22Rv1 (cell line): Measurements from ENCODE around the gene HSPA1A.

Experiments used
- H3K27ac ChIP-seq: fragments of 450-650 bp; 2 replicates; pipeline ENCODE4 v1.5.1; 2017
- CTCF ChIP-seq: fragments of 450-650 bp; IDR thresholded peaks from 2 replicates; pipeline ENCODE4 v1.5.1; 2017; ENCODE audit warnings: mild to moderate bottlenecking
- ZFX ChIP-seq: fragments of 450-650 bp; IDR thresholded peaks from 2 replicates; pipeline ENCODE4 v1.6.1; 2017; ENCODE audit warnings: antibody characterized with exemption, borderline replicate concordance

Gene HSPA1A

GRCh38 chr6:31830886-31831335 lies 15.6 kb downstream of the HSPA1A start:
- peak overlapping the region; percentile 18 for H3K27ac ChIP-seq
- TF ChIP-seq CTCF = no peak
- TF ChIP-seq ZFX = no peak

GRCh38 chr6:31831350-31832215 lies 16.2 kb downstream of the HSPA1A start:
- peak overlapping the region; percentile 18 for H3K27ac ChIP-seq
- TF ChIP-seq CTCF (no peak), ZFX (no peak)

GRCh38 chr6:31834367-31835250 lies 19.3 kb downstream of the HSPA1A start:
- TF ChIP-seq ZFX = no peak
- TF ChIP-seq CTCF = no peak
- peak overlapping the region; percentile 95 for H3K27ac ChIP-seq

GRCh38 chr6:31836047-31836473 lies 20.7 kb downstream of the HSPA1A start:
- no peak for TF ChIP-seq ZFX
- TF ChIP-seq CTCF = no peak
- H3K27ac ChIP-seq = peak overlapping the region; percentile 95

GRCh38 chr6:31836474-31837368 lies 21.4 kb downstream of the HSPA1A start:
- no peak for TF ChIP-seq ZFX
- TF ChIP-seq CTCF = no peak
- peak overlapping the region; percentile 95 for H3K27ac ChIP-seq

- peak overlapping the region; percentile 95 for H3K27ac ChIP-seq
Measured at GRCh38 chr6:31837369-31838113, 22.2 kb downstream of the HSPA1A start.

GRCh38 chr6:31838114-31838553 lies 22.8 kb downstream of the HSPA1A start:
- H3K27ac ChIP-seq = peak overlapping the region; percentile 95

More at GRCh38 chr6:31837369-31838113, 22.2 kb downstream of the HSPA1A start:
- TF ChIP-seq CTCF = no peak
